Activated gamma-delta T cell (primary cell): ENCODE data around the gene SERPINB6.
"Not testable (repeated sequence)": the region's sequence is repeated elsewhere in the genome, so short reads cannot be mapped to it uniquely, and the experiment has no call there.

Source experiments
- DNase-seq: peaks from one replicate; lab custom pipeline; 2025; lab: John Stamatoyannopoulos, UW

SERPINB6 gene

GRCh38 chr6:2913621-2914317 lies 57.6 kb downstream of the SERPINB6 start:
- no peak for DNase-seq

- no peak for DNase-seq
Measured at GRCh38 chr6:2911171-2911570, 60.2 kb downstream of the SERPINB6 start.

GRCh38 chr6:2909718-2910117 lies 61.6 kb downstream of the SERPINB6 start:
- no peak for DNase-seq

GRCh38 chr6:2909051-2909606 lies 62.2 kb downstream of the SERPINB6 start:
- not testable (repeated sequence) for DNase-seq

- not testable (repeated sequence) for DNase-seq
Measured at GRCh38 chr6:2908516-2908915, 62.9 kb downstream of the SERPINB6 start.

- not testable (repeated sequence) for DNase-seq
Measured at GRCh38 chr6:2903411-2904185, 67.8 kb downstream of the SERPINB6 start.

- DNase-seq: not testable (repeated sequence)
Measured at GRCh38 chr6:2901645-2902502, 69.5 kb downstream of the SERPINB6 start.

GRCh38 chr6:2900821-2901644 lies 70.3 kb downstream of the SERPINB6 start:
- no peak for DNase-seq

- no peak for DNase-seq
Measured at GRCh38 chr6:2900221-2900807, 71.1 kb downstream of the SERPINB6 start.

GRCh38 chr6:2899596-2899995 lies 71.8 kb downstream of the SERPINB6 start:
- DNase-seq: no peak
